ENCODE measurements around the gene RNF20. TPM values are rescaled to one million over a fixed set of nuclear protein-coding genes. Genes with fewer than 3 reads are reported as not detected.

The RNF20 gene
- total and polyA plus RNA-seq, 2 donors (not counting 3 experiments of a cell fraction or from before 2014, with no cell fraction given): 6.1 to 33.7 TPM

GRCh38 chr9:101592788-101593187 lies 59.1 kb downstream of the RNF20 start:
- Histone ChIP-seq H3K9me3 (replicated peaks; ENCODE audit: control insufficient read depth, insufficient read depth, low read length) (no peaks in the 10 kb centered on the region), H3K36me3 (ENCODE audit: control insufficient read depth in 2 of 2, extremely low read depth in 1 of 2, insufficient read depth in 2 of 2, low read length in 2 of 2) (no peaks in the 10 kb centered on the region), H3K4me3 (replicated peaks in 1 of 3; ENCODE audit: insufficient read depth in 1 of 3, low read depth in 1 of 3, low read length in 3 of 3) (no peak overlapping the region), H2AFZ (ENCODE audit: low read depth, low read length) (no peak overlapping the region), H3K4me1 (ENCODE audit: control insufficient read depth, extremely low read depth, insufficient read depth, low read length) (no peaks in the 10 kb centered on the region), H3K27ac (ENCODE audit: insufficient read depth, low read depth, low read length) (no peak overlapping the region), H3K9ac (replicated peaks; ENCODE audit: extremely low read depth, insufficient read depth, low read length) (no peak overlapping the region), H3K79me2 (ENCODE audit: control insufficient read depth, insufficient read depth, low read length) (no peaks in the 10 kb centered on the region), H3K4me2 (ENCODE audit: insufficient read depth, low read length) (no peak overlapping the region), H3K9me1 (replicated peaks; ENCODE audit: control insufficient read depth, extremely low read depth, insufficient read depth, low read length) (no peaks in the 10 kb centered on the region), H3K27me3 (ENCODE audit: control insufficient read depth in 2 of 2, insufficient read depth in 2 of 2, low read length in 2 of 2) (no peaks in the 10 kb centered on the region), H4K20me1 (replicated peaks; ENCODE audit: control insufficient read depth, extremely low read depth, insufficient read depth, low read length) (no peaks in the 10 kb centered on the region)
- TF ChIP-seq FOS (IDR thresholded peaks at IDR 0.05; ENCODE audit: borderline replicate concordance, insufficient read depth, low read length) (no peak), POLR2A (IDR thresholded peaks at IDR 0.05; ENCODE audit: low read depth, low read length) (no peak), POLR2AphosphoS5 (IDR thresholded peaks at IDR 0.05; ENCODE audit: insufficient read depth, low read depth, low read length) (no peak), MAX (IDR thresholded peaks at IDR 0.05; ENCODE audit: insufficient read depth, insufficient read length) (no peak), EZH2 (IDR thresholded peaks at IDR 0.05; ENCODE audit: borderline replicate concordance, low read depth, low read length, severe bottlenecking) (no peak), CTCF (IDR thresholded peaks at IDR 0.05; ENCODE audit: extremely low read depth in 1 of 2, insufficient read depth in 1 of 2, low read depth in 1 of 2, low read length in 2 of 2) (no peak), MYC (IDR thresholded peaks at IDR 0.05; ENCODE audit: low read depth, low read length) (no peak), GATA2 (IDR thresholded peaks at IDR 0.05; ENCODE audit: insufficient read depth, insufficient read length, low read depth, low read length) (no peak)
- dilution Hi-C loops (cut with MboI; ENCODE audit: extremely low pct_ligation_motif_present, low sequenced_read_pairs): no loop called here
- intact Hi-C loops (cut with micrococcal nuclease): no loop called here
- CTCF ChIA-PET: no interaction called here
- FAIRE-seq: no peak
- POLR2A ChIA-PET: no interaction called here
- BruUV-seq (replicated peaks): no TSS peak
- DNase-seq (ENCODE audit: low read depth, low spot score): no peak
